HT-29 (cell line): ENCODE measurements around the gene DAZAP1. TPM values are rescaled to one million over a fixed set of nuclear protein-coding genes. Genes with fewer than 3 reads are reported as not detected.
"Not testable (repeated sequence)": the region's sequence is repeated elsewhere in the genome, so short reads cannot be mapped to it uniquely, and the experiment has no call there.

ENCODE experiments used
- DNase-seq: peaks from one replicate; pipeline ENCODE4 v3.0.0-alpha.2; 2015; ENCODE audit warnings: low spot score
- total RNA-seq: library from RNA; depleted of rRNA; stranded (reverse); fragments of >200 nt; shearing (Covaris generic); gene quantifications from 2 replicates; pipeline ENCODE4 v1.2.3, GENCODE V29; 2014

DAZAP1 gene
- total RNA-seq, 1 experiment from 2014 or later = 234 TPM

DNA sequence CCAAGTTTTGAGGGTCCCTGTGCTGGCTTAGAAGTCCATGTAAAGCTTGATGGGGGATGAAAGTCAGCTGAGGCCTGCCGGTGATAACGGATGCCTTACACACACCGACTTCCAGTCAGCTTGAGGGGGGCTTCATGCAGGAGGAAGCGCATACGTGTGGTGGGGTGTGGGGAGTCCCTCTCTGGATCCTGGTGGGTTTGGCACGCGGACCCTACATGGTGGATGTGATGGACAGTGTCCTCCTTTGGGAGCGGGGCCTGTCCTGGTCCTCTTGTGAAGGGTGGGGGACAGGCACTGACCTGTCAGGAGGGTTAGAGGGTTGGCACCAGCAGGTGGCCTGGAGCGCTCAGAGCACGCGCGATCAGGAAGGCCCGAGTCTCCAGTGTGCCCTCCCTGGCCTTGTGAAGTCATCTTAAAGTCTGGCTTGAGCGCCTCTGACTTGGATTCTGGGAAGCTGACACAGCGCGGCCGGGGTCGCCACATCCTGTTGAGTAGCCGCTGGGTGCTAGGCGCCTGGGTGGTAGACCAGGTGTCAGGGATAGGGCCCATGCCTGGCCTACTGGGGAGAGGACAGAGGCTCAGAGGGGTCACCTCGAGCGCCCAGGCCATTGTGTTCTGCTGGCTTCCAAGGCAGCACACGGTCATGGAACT, 2.9 kb downstream of the DAZAP1 start:
- DNase-seq = no peak

DNA sequence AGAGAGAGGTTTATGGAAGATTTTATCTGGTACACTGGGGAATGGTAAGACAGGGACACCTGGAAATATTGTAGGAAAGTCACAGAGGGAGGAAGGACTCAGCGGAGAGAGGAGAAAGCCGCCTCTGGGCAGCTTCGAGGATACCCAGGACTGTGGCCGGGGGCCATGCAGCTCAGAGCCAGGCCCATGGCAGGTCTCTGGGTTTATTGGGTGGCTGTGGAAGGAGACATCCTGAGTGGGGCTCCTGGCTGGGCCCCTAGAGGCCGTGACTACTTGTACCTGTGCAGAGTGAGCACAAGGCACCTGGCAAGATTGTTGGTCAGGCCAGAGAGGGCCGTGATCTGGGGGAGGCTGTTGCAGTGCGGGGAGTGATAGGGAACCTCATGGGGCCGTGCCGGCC, 3.4 kb downstream of the DAZAP1 start:
- DNase-seq = no peak

DNA sequence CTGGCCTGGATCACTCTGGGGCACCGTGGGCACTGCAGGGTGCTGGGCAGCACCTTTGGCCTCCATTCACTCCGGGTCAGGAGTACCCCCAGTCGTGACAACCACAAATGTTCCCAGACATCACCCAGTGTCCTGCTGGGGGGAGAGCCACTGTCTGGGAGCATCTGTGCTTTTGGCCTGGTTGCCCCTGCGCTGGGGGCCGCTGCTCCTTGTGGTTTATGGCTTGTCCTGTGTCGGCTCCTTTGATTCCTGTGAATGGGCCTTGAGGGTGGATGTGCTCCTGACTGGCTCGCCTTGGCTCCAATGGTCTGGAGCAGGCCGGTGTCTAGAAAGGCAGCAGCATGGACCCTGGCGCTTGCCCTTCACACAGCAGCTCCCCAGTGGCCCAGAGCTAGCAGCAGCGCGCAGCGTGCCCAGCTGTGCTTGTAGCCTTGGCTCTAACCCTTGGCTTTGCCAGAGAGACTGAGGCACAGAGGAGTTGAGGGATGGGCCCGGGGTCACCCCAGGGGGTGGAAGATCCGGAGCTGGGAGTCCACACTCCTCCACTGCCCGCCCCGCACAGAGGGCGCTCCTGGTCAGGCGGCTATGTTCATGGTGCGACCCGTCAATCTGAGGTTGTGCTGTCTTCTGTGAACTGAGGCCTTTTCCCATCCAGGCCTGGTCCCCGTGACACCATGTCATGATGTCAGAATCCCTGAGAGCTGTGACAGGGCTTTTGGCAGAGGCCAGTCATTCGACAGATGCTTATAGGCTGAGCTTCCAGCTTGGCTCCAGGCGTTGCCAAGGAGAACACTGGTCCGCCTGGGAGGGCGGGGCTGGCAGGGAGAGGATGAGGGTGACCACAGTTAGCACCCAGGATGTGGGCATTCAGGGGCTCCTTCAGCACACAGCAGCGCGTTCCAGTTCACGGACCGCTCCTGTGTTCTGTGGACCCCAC, 4.1 kb downstream of the DAZAP1 start:
- DNase-seq = peak; percentile 25

DNA sequence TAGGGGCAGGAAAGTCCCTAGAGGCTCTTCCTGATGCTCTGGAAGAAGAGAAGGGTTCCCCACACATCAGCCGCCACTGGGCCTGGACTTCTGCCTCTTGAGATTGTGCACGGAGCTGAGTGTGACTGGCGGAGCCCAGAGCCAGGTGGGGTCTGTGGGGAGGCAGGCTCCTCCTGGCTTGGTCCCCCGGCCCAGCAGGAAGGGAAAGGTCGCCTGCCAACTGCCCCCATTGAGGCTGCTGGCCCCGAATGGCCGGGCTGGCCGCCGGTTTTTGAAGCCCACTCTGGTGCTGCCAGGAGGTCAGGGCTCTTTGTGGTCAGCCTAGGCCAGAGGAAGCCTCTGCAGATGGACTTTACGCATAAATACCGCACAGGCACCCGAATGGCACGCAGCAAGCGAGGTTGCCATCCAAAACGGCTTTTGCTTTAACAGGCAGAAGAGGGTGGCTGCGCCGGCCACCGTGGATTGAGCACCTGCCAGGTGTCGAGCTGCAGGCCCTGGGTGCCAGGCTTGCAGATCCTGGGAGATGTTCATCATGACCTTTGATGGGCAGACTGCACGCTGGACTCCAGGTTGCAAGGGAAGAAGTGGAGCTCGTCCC, 5.0 kb downstream of the DAZAP1 start:
- no peak for DNase-seq

DNA sequence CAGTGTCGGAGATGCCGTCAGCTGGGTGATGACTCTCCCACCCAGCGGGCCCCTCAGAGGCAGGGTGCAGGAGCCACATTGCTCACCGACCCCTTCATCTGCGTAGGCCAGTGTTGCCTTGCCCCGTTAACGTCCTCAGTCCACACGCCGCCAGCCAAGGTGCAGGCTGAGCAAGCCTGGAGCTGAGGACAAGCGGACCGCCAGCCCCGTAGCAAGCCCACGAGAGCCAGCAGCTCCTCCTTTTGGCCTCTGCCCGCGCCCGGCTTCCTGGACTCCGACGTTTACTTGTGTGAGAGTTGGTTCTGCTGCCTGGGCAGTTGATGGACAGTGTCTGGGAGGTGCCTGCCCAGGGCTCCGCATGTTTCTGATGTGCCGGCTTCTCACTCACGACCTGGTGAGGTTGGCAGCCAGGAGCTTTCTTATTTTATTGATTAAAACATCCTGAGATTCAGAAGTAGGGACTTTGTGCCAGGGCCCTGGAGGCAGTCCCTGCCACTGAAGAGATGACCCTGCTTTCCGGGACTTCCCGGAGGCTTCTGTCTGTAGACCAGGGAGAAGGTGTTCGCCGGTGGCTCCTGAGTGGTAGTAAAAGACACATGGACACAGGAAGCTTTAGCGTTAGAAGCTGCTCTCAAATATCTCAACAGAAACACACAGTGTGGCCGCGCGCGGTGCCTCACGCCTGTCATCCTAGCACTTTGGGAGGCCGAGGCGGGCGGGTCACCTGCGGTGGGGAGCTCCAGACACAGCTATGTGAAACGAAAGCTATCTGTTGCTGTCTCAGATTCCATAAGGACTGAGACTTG, 5.8 kb downstream of the DAZAP1 start:
- no peak for DNase-seq

DNA sequence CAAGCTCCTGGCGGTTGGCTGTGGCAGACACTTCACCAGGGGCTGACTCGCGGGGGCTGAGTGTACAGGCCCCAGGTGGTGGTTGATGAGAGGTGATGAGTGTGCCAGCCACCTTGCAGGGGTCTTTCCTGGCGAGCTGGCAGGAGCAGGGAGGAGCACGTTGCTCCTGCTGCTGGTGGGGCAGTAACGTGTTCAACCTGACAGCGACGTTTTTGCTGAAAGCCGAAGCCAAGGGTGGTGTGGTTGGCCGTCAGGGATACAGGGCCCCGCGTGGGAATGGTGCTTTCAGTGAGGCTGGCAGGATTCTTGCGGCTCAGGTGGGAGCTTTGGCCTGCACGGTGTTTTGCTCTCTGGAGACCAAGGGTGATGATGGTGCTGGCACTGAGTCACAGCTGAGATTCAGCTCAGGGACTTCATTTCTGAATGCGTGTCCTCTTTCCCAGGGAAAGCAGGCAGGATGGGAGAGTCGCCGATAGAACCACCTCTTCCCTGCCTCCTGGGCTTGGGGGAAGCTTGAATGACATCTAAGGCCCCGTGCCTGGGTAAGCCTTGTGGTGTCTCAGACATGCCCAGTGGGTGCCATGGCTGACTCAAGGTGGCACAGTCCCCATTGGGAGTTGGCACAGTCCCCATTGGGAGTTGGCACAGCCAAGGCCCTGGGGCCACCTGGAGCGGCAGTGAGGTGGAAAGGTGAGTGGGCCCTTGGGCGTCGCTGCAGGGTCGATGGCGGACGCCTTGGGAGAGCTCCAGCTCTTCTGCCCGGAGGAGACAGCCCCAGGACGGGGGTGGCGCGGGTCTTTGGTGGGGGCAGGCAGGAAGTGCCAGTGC, 8.8 kb downstream of the DAZAP1 start:
- DNase-seq = no peak

DNA sequence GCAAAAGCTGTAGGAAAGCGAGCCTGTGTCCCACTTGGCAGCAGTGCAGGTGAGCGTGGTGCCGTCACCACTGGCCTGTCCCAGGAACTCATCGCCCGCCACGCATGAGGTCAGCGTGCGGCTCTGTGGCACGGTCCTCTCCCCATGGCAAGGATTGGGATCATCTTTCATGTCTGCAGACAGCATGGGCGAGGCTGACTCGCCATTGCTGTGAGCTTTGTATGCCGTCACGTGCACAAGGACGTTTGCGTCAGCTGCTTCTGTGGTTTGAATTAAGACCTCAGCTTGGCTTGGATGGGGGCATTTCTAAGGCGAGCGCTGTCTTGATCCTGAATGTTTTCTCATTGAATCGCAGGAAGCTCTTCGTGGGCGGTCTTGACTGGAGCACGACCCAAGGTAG, 9.8 kb downstream of the DAZAP1 start:
- no peak for DNase-seq

DNA sequence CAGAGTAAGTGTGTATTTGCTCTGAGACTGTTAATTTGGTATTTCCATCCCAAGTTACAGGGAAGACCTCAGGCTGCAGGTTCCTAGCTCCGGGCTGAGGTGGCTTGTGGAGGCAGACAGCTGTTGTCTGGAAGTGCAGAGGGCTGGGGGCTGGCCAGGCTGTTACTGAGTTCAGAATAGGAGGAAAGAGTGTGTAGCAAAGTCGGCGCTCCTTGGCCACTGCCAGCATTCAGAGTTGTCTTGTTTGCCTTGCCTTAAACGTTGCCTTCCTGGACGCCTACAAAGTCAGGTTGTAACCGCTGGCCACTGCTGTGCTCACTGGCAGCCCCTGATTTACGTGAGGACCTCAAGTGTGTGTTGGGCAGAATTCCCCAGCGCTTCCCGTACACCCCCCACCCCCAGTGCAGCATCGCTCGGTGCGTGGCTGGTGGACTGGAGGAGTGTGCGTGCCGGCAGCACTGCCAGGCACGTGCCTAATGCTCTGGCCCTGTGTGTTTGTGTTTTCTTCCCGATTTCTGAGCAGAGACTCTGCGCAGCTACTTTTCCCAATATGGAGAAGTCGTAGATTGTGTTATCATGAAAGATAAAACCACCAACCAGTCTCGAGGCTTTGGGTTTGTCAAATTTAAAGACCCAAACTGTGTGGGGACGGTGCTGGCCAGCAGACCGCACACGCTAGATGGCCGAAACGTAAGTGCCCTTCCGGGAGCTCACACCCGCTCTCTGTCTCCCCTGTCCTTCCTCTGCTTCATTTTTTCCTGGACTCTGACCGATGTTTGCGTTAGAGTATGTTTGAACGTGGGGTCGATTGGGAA, 10.5 kb downstream of the DAZAP1 start:
- DNase-seq = no peak

DNA sequence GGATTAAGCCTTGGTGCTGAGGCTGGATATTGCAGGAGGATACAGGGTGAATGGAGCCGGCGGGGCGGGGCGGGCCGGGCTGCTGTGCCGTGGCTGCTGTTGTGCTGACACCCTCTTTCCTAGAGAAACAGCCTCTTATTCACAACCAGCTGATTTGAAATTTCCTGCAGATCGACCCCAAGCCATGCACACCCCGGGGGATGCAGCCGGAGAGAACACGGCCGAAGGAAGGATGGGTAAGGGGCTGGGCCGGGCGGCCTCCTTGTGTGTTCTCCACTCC, 11.1 kb downstream of the DAZAP1 start:
- DNase-seq = no peak

DNA sequence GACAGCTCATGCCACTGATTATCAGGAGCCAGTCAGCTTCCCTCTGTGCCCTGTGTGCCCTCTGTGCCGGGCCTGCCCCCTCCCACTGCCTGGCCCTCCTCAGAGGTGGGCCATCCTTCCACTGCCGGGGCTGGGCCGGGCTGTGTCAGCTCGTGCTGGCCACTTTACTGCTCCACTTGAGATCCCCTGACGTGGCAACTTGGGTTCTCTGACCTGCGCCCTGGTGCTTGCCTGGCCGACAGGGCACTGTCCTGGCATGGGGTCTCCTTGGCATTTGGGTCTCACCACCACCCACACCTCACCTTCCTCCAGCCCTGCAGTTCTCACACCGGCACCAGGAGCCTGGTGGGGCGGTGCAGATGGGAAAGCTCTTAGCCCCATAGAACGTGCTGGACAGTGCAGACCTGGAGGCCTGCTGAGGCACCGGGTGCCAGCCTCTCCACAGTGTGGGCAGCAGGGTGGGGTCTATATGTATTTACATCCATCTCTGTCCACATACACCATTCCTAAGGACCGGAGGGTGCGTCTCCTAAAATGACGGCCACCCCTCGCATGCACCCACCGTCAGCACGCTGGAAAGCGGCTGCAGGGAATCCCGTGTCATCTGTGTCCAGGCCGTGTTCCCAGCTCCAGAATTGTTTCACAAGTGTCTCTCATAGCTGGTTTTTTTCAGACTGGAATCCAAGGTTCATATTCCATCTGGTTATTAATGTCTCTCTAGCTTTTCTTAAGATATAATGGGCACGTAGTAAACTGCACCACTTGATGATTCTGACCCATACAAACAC, 11.8 kb downstream of the DAZAP1 start:
- DNase-seq = no peak

DNA sequence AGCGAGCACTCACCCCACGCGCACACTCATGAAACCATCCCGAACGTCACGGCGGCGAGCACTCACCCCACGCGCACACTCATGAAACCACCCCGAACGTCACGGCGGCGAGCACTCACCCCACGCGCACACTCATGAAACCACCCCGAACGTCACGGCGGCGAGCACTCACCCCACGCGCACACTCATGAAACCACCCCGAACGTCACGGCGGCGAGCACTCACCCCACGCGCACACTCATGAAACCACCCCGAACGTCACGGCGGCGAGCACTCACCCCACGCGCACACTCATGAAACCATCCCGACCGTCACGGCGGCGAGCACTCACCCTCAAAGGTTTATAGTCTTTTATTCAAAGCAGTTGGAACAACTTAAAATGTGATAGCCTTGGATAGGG, 12.7 kb downstream of the DAZAP1 start:
- DNase-seq = not testable (repeated sequence)

DNA sequence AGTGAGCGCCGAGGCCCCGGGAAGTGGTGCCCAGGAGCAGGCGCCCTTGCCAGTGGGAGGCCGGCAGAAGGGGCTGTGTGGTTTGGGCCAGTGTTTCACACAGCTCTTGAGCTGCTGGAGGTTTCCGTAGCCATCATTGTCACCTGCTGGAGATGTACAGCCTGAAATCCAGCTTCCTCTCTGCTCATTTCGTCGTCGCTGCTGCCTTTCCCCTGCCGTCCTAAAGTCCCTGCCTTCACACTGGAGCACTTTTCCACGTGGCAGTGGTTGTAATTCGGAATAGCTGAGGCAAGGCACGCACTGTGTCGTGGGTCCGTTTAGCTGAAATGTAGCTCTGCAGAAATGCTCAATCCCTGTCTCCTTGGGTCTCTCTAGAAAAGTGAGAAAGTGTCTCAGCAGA, 13.2 kb downstream of the DAZAP1 start:
- DNase-seq = no peak

DNA sequence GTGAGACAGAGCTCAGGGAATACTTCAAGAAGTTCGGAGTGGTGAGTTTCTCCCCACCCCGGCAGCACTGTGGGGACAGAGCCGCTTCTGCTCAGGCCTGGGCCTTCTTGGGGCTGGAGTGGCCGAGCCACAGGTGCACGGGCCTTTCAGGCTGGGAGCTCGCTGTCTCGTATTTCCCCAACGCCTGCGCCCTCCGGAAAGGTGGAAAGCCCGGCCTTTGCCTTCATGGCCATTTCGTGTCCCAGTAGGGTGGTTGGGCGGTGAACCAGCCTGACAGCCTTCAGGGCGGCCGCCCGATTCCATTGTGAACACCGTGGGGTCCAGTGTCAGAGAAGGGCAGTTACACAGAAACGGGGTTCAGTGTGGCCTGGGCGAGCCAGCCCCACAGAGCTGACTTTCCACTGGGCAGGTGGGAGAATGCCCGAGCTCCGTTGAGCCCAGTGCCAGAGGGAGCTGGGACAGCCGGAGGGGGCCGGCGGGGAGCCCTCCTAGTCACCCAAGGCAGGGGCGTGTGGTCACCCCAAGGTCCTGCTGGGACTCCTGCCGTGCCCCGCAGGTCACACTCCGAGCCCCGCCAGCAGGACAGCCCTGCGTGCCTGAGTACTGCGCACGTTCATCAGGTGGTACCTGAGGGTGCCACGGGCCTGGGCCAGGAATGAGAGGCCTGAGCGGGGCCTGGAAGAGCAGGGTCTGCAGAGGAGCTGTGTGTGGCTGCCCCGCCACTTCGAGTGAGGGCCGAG, 14.0 kb downstream of the DAZAP1 start:
- no peak for DNase-seq

DNA sequence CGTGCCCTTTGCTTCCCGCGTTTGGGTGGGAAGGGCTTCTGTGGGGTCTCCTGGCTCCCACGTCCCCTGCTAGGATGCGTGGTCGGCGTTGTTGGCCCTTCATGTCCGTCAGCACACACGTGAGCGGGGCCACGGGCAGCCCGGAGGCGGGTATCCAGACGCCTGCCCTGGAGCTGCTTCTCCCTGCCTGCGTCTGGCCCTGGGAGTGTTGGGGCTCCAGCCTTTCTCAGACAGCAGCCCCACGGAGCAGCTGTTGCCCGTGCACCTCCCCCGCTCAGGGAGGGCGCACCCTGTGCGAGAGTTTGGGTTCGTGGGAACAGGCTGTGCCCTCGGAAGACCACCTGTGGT, 14.5 kb downstream of the DAZAP1 start:
- no peak for DNase-seq

DNA sequence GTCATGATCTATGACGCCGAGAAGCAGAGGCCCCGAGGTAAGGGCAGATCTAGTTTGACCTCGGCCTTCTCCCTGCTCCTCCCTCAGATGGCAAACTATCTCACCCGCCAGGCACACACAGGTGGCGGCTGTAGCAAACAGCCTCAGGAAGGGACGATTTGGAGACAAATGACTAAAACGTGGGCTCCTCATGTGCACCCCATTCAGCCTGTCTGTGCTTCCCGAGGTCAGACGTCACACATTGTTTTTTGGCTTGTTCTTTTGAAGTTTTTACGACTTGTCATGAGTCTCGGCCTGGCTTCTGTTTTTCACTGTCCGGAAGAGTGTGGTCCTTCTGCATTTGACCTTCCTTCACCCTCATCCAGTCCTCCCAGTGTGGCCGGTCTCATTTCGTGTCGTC, 15.0 kb downstream of the DAZAP1 start:
- no peak for DNase-seq

DNA sequence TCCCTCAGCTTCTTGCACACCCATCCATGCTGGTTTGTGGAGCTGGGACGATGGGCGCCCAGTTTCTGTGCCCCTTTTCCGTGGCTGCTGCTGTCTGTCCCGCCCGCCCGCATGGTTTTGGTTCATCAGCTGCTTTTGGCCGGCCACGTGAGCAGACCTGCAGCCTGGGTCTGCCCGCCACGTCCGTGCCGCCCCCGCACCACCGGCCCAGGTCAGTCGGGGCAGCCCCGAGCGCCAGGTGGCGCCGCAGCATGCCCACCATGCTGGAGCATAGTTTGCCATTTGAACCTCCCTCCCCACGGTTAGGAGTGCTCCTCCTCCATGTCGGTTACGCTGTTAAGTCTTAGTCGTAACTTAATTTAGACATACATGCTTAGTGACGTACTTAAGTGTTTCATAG, 15.6 kb downstream of the DAZAP1 start:
- DNase-seq = no peak

DNA sequence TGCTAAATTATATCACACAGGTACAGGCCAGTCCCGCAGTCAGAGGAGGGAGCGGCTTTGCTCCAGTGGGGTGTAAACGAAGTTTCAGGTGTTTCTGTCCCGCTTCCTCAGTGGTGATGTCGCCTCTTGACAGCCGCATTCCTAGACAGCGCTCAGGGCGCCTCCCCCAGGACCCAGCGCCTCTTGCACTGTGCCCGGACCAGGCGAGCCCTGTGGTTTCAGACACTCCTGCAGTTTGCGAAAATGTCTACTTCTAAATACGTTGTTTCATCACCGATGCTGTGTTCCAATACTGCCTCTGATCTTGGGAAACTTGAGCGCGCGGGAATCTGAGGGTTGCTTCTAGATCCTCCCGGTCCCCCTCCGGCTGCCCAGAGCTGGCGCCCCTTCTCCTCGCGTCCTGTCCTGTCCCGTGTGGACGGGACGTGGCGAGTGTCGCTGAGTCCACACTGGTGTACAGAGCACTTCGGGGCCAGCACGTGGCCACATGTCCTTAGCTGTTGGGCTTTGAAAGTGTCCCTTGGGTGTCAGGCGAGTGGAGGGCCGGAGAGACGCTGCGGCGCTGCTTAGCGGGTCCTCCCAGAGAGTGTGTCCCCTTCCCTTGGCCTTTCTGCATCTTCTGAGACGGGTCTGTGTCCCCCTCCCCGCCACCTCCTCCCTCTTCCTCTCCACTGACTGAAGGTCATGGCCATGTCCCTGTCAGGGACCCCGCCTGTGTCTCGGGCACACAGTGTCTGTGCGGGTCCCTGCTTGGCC, 16.2 kb downstream of the DAZAP1 start:
- no peak for DNase-seq
